ENCODE results near the gene ROBO2.

ROBO2 gene

GRCh38 chr3:77464111-77464688, 424.3 kb downstream of the ROBO2 start:
- Histone ChIP-seq H3K4me1 (ENCODE audit: control extremely low read depth in 1 of 4, control insufficient read depth in 4 of 4, insufficient read depth in 4 of 4, low read length in 3 of 4) (no peaks in the 10 kb centered on the region), H3K27me3 (replicated peaks in 2 of 5; ENCODE audit: control insufficient read depth in 4 of 5, insufficient read depth in 5 of 5, low read length in 4 of 5) (no peaks in the 10 kb centered on the region), H3K9me3 (ENCODE audit: control extremely low read depth in 1 of 5, control insufficient read depth in 4 of 5, insufficient read depth in 2 of 5, low read depth in 1 of 5, low read length in 4 of 5) (no peaks in the 10 kb centered on the region), H3K27ac (ENCODE audit: insufficient read depth in 1 of 2, low read depth in 1 of 2, low read length in 2 of 2, poor library complexity in 1 of 2, severe bottlenecking in 2 of 2) (no peak overlapping the region), H3K4me3 (ENCODE audit: control insufficient read depth in 1 of 7, extremely low read depth in 1 of 7, insufficient read depth in 4 of 7, low read depth in 2 of 7, low read length in 6 of 7) (no peak overlapping the region), H3K36me3 (ENCODE audit: control insufficient read depth in 4 of 4, insufficient read depth in 4 of 4, low read length in 3 of 4) (no peaks in the 10 kb centered on the region)
- 66% methylated on average over 2 of the region's 3 CpGs for WGBS (ENCODE audit: insufficient coverage)
- no peak for DNase-seq
- ChIA-PET CTCF (no interaction called here), POLR2A (no interaction called here)

GRCh38 chr3:77466562-77467115, 426.7 kb downstream of the ROBO2 start:
- CTCF ChIA-PET = no interaction called here
- DNase-seq = no peak
- no CpG with 5 or more reads among the region's 5 CpGs for WGBS (ENCODE audit: insufficient coverage)

GRCh38 chr3:77467702-77468625, 428.1 kb downstream of the ROBO2 start:
- CTCF ChIA-PET = no interaction called here

More at GRCh38 chr3:77466562-77467115, 426.7 kb downstream of the ROBO2 start:
- no peaks in the 10 kb centered on the region for H3K4me1 ChIP-seq (ENCODE audit: control extremely low read depth in 1 of 4, control insufficient read depth in 4 of 4, insufficient read depth in 4 of 4, low read length in 3 of 4)
- H3K27me3 ChIP-seq (replicated peaks in 2 of 5; ENCODE audit: control insufficient read depth in 4 of 5, insufficient read depth in 5 of 5, low read length in 4 of 5) = no peaks in the 10 kb centered on the region
- H3K4me3 ChIP-seq (ENCODE audit: control insufficient read depth in 1 of 7, extremely low read depth in 1 of 7, insufficient read depth in 4 of 7, low read depth in 2 of 7, low read length in 6 of 7) = no peak overlapping the region
- H3K27ac ChIP-seq (ENCODE audit: insufficient read depth in 1 of 2, low read depth in 1 of 2, low read length in 2 of 2, poor library complexity in 1 of 2, severe bottlenecking in 2 of 2) = no peak overlapping the region
- H3K9me3 ChIP-seq (ENCODE audit: control extremely low read depth in 1 of 5, control insufficient read depth in 4 of 5, insufficient read depth in 2 of 5, low read depth in 1 of 5, low read length in 4 of 5) = no peaks in the 10 kb centered on the region
- POLR2A ChIA-PET = no interaction called here
- H3K36me3 ChIP-seq (ENCODE audit: control insufficient read depth in 4 of 4, insufficient read depth in 4 of 4, low read length in 3 of 4) = no peaks in the 10 kb centered on the region

GRCh38 chr3:77468626-77469020, 428.7 kb downstream of the ROBO2 start:
- H3K27me3 ChIP-seq (replicated peaks in 2 of 5; ENCODE audit: control insufficient read depth in 4 of 5, insufficient read depth in 5 of 5, low read length in 4 of 5) = no peaks in the 10 kb centered on the region
- no peaks in the 10 kb centered on the region for H3K4me1 ChIP-seq (ENCODE audit: control extremely low read depth in 1 of 4, control insufficient read depth in 4 of 4, insufficient read depth in 4 of 4, low read length in 3 of 4)
- DNase-seq = no peak
- ChIA-PET CTCF (no interaction called here), POLR2A (no interaction called here)
- no peak overlapping the region for H3K27ac ChIP-seq (ENCODE audit: insufficient read depth in 1 of 2, low read depth in 1 of 2, low read length in 2 of 2, poor library complexity in 1 of 2, severe bottlenecking in 2 of 2)
- no peaks in the 10 kb centered on the region for H3K36me3 ChIP-seq (ENCODE audit: control insufficient read depth in 4 of 4, insufficient read depth in 4 of 4, low read length in 3 of 4)
- no peaks in the 10 kb centered on the region for H3K9me3 ChIP-seq (ENCODE audit: control extremely low read depth in 1 of 5, control insufficient read depth in 4 of 5, insufficient read depth in 2 of 5, low read depth in 1 of 5, low read length in 4 of 5)
- 87% methylated on average over 3 of the region's 3 CpGs for WGBS (ENCODE audit: insufficient coverage)
- no peak overlapping the region for H3K4me3 ChIP-seq (ENCODE audit: control insufficient read depth in 1 of 7, extremely low read depth in 1 of 7, insufficient read depth in 4 of 7, low read depth in 2 of 7, low read length in 6 of 7)

More at GRCh38 chr3:77467702-77468625, 428.1 kb downstream of the ROBO2 start:
- Histone ChIP-seq H3K27me3 (replicated peaks in 2 of 5; ENCODE audit: control insufficient read depth in 4 of 5, insufficient read depth in 5 of 5, low read length in 4 of 5) (no peaks in the 10 kb centered on the region), H3K4me1 (ENCODE audit: control extremely low read depth in 1 of 4, control insufficient read depth in 4 of 4, insufficient read depth in 4 of 4, low read length in 3 of 4) (no peaks in the 10 kb centered on the region), H3K36me3 (ENCODE audit: control insufficient read depth in 4 of 4, insufficient read depth in 4 of 4, low read length in 3 of 4) (no peaks in the 10 kb centered on the region), H3K27ac (ENCODE audit: insufficient read depth in 1 of 2, low read depth in 1 of 2, low read length in 2 of 2, poor library complexity in 1 of 2, severe bottlenecking in 2 of 2) (no peak overlapping the region), H3K9me3 (ENCODE audit: control extremely low read depth in 1 of 5, control insufficient read depth in 4 of 5, insufficient read depth in 2 of 5, low read depth in 1 of 5, low read length in 4 of 5) (no peaks in the 10 kb centered on the region), H3K4me3 (ENCODE audit: control insufficient read depth in 1 of 7, extremely low read depth in 1 of 7, insufficient read depth in 4 of 7, low read depth in 2 of 7, low read length in 6 of 7) (no peak overlapping the region)
- POLR2A ChIA-PET = no interaction called here
- WGBS (ENCODE audit: insufficient coverage) = 82% methylated on average over 5 of the region's 8 CpGs
- DNase-seq = no peak

- 0% methylated on average over 1 of the region's 2 CpGs for WGBS (ENCODE audit: insufficient coverage)
- ChIA-PET POLR2A (no interaction called here), CTCF (no interaction called here)
- Histone ChIP-seq H3K27ac (ENCODE audit: insufficient read depth in 1 of 2, low read depth in 1 of 2, low read length in 2 of 2, poor library complexity in 1 of 2, severe bottlenecking in 2 of 2) (no peak overlapping the region), H3K27me3 (replicated peaks in 2 of 5; ENCODE audit: control insufficient read depth in 4 of 5, insufficient read depth in 5 of 5, low read length in 4 of 5) (no peaks in the 10 kb centered on the region), H3K4me3 (ENCODE audit: control insufficient read depth in 1 of 7, extremely low read depth in 1 of 7, insufficient read depth in 4 of 7, low read depth in 2 of 7, low read length in 6 of 7) (no peak overlapping the region), H3K4me1 (ENCODE audit: control extremely low read depth in 1 of 4, control insufficient read depth in 4 of 4, insufficient read depth in 4 of 4, low read length in 3 of 4) (no peaks in the 10 kb centered on the region), H3K9me3 (ENCODE audit: control extremely low read depth in 1 of 5, control insufficient read depth in 4 of 5, insufficient read depth in 2 of 5, low read depth in 1 of 5, low read length in 4 of 5) (peaks cover 0 to 3% (median 0%) of the 10 kb centered on the region in 5 experiments), H3K36me3 (ENCODE audit: control insufficient read depth in 4 of 4, insufficient read depth in 4 of 4, low read length in 3 of 4) (no peaks in the 10 kb centered on the region)
- DNase-seq = no peak
These were observed 435.6 kb downstream of the ROBO2 start for GRCh38 chr3:77475507-77475906.

- H3K27ac ChIP-seq (ENCODE audit: insufficient read depth in 1 of 2, low read depth in 1 of 2, low read length in 2 of 2, poor library complexity in 1 of 2, severe bottlenecking in 2 of 2) = no peak overlapping the region
- no peaks in the 10 kb centered on the region for H3K36me3 ChIP-seq (ENCODE audit: control insufficient read depth in 4 of 4, insufficient read depth in 4 of 4, low read length in 3 of 4)
- H3K9me3 ChIP-seq (ENCODE audit: control extremely low read depth in 1 of 5, control insufficient read depth in 4 of 5, insufficient read depth in 2 of 5, low read depth in 1 of 5, low read length in 4 of 5) = peaks cover 0 to 3% (median 0%) of the 10 kb centered on the region in 5 experiments
- no peaks in the 10 kb centered on the region for H3K27me3 ChIP-seq (replicated peaks in 2 of 5; ENCODE audit: control insufficient read depth in 4 of 5, insufficient read depth in 5 of 5, low read length in 4 of 5)
- POLR2A ChIA-PET = no interaction called here
- no peaks in the 10 kb centered on the region for H3K4me1 ChIP-seq (ENCODE audit: control extremely low read depth in 1 of 4, control insufficient read depth in 4 of 4, insufficient read depth in 4 of 4, low read length in 3 of 4)
- CTCF ChIA-PET = no interaction called here
- no peak overlapping the region for H3K4me3 ChIP-seq (ENCODE audit: control insufficient read depth in 1 of 7, extremely low read depth in 1 of 7, insufficient read depth in 4 of 7, low read depth in 2 of 7, low read length in 6 of 7)
- DNase-seq = no peak
These were observed 439.1 kb downstream of the ROBO2 start for GRCh38 chr3:77479021-77479420.

- H3K9me3 ChIP-seq (ENCODE audit: control extremely low read depth in 1 of 5, control insufficient read depth in 4 of 5, insufficient read depth in 2 of 5, low read depth in 1 of 5, low read length in 4 of 5) = peaks cover 0 to 5% (median 0%) of the 10 kb centered on the region in 5 experiments
- no peaks in the 10 kb centered on the region for H3K36me3 ChIP-seq (ENCODE audit: control insufficient read depth in 4 of 4, insufficient read depth in 4 of 4, low read length in 3 of 4)
- no peak for DNase-seq
- no CpG with 5 or more reads among the region's 1 CpG for WGBS (ENCODE audit: insufficient coverage)
- POLR2A ChIA-PET = no interaction called here
- H3K4me1 ChIP-seq (ENCODE audit: control extremely low read depth in 1 of 4, control insufficient read depth in 4 of 4, insufficient read depth in 4 of 4, low read length in 3 of 4) = no peaks in the 10 kb centered on the region
- no peak overlapping the region for H3K4me3 ChIP-seq (ENCODE audit: control insufficient read depth in 1 of 7, extremely low read depth in 1 of 7, insufficient read depth in 4 of 7, low read depth in 2 of 7, low read length in 6 of 7)
- CTCF ChIA-PET = no interaction called here
- H3K27ac ChIP-seq (ENCODE audit: insufficient read depth in 1 of 2, low read depth in 1 of 2, low read length in 2 of 2, poor library complexity in 1 of 2, severe bottlenecking in 2 of 2) = no peak overlapping the region
- no peaks in the 10 kb centered on the region for H3K27me3 ChIP-seq (replicated peaks in 2 of 5; ENCODE audit: control insufficient read depth in 4 of 5, insufficient read depth in 5 of 5, low read length in 4 of 5)
These were observed 449.3 kb downstream of the ROBO2 start for GRCh38 chr3:77489216-77489615.

Data from common myeloid progenitor, CD34-positive (primary cell).